GM21786 (cell line): ENCODE results near the gene MAN2A1.

Experiments used
- ATAC-seq: cut with Tn5 transposase; IDR thresholded peaks from one replicate; pipeline ENCODE4 v1.9.1; 2021; ENCODE audit not compliant: unreplicated experiment

MAN2A1 gene

DNA sequence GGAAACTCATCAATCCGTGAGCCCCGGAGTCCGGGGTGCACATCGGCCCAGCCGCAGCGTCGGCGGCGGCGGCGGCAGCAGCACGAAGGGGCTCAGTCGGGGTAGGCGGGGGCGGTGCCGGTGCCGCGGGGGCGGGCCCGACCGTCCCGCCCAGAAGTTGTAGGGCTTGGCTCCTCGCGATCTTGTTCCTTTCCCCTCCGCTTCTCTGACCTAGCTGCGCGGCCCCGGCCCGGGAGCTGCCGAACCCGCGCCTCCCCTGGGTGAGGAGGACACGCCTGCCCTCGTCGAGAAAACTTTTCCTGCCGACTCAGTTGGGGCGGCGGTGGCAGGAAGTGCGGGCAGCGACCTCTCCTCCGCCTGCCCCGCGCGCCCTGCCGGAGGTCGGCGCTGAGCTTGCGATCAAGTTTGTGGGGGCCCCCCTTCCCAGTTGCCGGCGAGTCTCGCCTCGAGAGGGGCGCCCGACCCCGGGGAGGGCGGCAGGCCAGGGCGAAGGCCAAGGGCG lies at the start of gene MAN2A1:
TSS of gene MAN2A1 (plus strand) at position 188 of the 502 bp plus-strand sequence. CDS start 491 bp downstream, outside the sequence.
- ATAC-seq, result peak; percentile 41

GRCh38 chr5:109640976-109641375 lies 48.8 kb upstream of the MAN2A1 start:
- ATAC-seq, result no peak

DNA sequence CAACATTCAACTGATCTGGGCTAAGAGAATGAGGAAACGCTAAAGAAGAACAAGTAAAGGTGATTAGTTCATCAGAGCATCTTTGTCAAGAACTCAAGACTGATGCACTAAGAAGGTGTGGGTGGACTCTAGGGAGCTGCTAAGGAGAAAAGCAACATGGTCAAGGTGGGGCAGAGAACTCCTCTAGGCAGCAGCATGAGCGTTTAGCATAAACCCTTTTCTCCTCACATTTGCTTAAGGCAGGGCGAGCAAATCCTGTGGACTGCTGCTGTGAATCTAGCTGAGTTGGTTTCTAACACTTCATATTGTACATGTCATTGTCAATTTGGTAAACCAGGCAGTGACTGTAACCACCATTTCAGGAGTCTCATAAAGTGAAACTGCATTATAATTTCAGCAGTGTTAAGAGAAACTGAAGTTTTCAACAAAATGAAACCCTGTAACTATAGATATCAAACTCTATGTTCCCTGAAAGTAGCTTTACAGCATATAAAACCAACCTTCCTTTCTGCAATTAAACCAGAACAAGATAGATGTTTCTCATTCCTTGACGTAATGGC lies 45.9 kb upstream of the MAN2A1 start:
- no peak for ATAC-seq

DNA sequence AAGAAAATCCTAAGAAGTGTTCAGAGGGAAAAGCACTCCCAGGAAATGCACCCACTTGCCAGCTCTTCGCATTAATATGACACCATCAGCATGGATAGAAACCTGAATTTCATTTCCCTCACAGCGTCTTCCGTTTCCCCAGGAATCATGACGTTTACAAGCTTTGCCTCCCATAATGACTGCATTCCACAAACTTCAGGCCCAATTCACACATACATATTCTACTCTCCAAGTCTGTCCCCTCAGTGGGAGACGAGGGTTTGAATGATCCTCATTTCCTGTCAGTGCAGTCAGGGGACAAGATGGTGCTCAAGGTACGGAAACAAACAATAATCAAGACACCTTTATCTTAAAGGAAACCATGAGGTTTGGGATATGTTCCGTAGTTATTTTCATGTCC lies 44.9 kb upstream of the MAN2A1 start:
- ATAC-seq, result no peak

GRCh38 chr5:109645707-109646192 lies 44.0 kb upstream of the MAN2A1 start:
- ATAC-seq, result no peak

DNA sequence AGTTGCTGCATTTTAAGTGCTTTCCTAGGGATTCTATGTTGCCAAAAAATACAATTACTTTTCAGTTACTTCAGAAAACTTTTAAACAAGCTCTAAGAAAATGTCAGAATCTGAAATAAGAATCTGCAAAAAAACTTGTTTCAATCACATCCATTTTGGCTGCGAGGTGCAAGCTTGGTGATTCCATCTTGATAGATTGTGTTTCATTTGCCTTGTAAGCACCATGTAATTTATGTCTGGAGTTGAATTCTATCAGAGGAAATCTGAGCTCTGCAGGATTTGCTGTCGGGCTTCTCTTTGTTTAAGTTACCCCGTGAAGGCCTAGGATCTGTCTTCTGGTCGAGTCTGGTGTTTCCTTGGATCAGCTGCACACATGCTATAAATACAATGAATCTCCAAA lies 40.4 kb upstream of the MAN2A1 start:
- ATAC-seq, result no peak

GRCh38 chr5:109650493-109650892 lies 39.2 kb upstream of the MAN2A1 start:
- no peak for ATAC-seq

DNA sequence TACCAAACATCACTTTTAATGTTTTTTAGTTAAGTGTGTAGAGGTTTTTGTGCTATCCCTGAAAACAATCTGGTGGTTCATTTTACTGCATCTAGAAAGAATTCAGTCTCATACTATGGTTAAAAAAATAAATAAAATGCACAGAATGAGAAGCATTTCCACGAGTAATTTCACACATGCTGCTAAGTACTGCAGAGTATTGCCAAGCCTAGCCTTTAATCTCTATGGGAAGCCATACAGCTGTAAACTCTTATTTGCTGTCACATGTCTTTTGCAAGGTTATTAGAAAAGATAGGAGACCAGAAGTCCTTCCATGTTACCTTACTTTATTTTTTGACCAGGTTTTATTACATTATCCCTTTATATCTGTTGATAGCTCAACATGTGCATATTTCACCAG lies 37.6 kb upstream of the MAN2A1 start:
- ATAC-seq, result no peak

DNA sequence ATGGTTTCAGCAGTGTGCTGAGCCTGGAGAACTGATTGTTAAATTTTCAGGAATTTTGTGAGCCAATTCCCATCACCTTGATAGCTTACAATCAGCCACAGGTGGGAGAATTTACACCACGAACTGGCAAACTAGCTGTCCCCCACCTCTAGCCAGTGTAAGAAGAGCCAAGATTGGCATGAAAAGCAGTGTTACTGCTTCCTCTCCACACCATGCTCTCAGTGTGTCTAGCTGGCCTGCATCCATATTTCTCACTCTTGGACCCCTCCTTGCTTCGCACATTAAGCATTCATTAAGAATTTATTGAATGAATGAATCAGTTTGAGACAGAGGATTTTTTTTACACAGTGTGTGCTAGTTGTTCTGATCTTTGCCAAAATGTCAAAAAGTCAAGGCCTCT lies 36.7 kb upstream of the MAN2A1 start:
- no peak for ATAC-seq

GRCh38 chr5:109653561-109654239 lies 36.0 kb upstream of the MAN2A1 start:
- no peak for ATAC-seq

DNA sequence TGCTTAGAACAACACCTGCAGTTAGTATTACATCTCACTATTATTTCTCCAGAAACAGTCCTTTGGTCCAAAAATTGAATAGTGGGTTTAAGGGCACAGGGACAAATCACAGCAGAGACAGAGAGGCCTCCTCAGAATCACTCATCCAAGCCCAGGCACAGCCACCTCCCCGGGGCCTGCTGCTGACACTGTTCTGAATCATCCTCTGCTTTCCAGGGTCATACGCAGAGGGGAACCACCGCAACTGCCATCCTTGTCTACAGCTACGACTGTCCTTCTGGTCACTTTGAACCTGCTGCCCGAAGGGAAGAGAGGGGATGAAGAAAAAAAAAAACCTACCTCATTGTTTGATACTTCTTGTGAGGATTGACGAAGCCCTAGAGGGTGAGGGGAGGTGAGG lies 35.3 kb upstream of the MAN2A1 start:
- no peak for ATAC-seq

DNA sequence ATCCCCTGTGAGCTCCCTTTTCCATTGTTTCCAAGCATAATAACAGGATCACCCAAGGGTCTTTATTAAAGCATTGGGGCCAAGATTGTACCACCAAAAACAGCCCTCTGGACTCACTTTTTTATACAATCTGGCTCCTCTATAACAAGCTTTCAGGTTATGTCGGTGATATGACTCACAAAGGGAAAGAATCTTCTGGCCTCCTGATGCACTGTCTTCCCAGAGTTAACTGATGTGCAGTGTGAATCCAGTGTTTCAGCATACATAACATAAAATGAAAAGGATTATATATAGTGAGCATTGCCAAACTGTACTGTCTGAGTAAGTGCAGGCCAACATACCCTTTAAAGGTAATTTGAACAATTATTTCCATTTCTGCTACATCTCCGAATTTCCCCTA lies 33.9 kb upstream of the MAN2A1 start:
- ATAC-seq, result no peak

GRCh38 chr5:109656829-109657228 lies 32.9 kb upstream of the MAN2A1 start:
- ATAC-seq, result no peak

- ATAC-seq, result no peak
Measured at GRCh38 chr5:109659901-109660300, 29.8 kb upstream of the MAN2A1 start.

- ATAC-seq, result no peak
Measured at GRCh38 chr5:109660301-109660700, 29.4 kb upstream of the MAN2A1 start.

DNA sequence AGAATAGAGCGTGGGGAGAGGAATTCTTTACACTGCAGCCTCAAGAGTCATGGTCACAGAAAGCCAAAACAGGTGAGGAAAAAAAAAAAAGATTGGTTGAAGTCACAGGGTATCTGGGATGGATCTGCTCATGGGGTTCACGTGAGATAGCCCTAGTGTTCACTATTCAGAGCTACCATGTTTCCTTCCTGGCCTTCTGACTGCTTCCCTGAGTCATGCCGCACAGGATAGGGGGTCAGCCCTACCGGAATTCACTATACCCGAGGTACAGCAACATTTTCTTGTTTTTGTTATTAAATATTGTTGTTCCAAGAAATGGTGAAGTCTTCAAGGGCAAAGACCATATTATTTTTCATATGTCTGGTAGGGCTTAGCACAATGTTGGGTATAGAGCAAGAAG lies 21.5 kb upstream of the MAN2A1 start:
- no peak for ATAC-seq

DNA sequence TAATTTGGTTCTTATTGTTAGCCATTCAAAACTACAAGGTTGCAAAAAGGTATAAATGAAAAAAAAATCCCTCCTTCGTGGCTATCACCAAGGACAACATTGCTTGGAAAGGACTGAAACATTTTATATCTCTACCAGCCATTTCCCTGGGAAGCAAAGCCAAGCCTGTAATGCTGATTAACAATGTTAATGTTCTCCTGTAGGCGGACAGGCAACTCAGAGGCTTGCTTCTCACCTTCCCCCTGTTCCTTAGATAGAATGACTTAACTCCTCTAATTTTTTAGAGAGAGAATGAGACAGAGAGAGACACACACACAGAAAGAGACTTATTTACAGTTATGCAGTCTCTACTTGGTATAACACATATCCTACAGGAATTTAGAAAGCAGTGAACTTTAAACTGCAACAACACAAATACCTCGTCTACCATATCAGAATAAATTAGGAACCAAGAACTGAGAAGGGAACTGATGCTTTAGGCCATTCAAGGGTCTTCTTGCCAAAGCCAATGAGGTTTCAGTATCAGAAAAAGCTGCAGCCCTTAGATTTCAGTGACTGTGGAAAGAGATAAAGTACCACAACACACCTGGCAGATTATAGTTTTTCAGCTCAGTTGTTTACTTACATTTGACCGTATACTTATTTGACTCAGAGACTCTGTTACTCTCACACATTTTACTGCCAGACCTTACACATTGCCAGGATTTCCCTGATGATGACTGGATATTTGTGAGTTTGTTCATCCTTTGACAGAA lies 20.9 kb upstream of the MAN2A1 start:
- no peak for ATAC-seq

DNA sequence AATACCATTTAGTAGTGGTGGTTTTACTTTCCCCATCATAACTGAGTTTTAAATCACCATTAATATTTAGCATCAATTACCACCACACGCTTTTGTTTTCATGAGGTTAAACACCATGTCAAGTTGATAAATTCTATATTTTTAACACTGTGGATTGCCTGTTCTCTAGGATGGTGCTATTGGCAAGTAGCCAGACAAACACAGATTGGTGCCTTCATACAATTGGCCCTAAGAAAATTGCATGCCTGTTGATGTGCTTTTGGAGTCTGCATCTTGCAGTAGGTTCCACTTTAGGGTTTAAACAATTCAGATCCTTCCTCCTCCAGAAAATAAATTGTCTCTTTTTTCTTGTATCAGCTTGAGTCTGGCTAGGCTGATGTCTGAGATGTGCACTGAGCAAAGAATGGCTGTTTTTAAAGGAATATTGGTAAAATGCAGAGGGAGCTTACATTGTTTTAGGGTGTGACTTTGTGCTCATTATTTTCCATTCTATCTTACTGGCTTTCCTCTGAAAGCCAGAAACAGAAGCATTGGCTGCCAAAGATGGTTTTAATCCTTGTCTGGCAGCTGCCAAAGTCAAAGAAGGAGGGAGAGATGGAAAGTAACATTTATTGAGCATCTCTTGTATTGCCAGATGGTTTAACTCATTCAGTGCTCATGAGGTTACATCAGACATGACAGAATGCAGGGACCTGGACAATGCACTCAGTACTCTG lies 19.6 kb upstream of the MAN2A1 start:
- no peak for ATAC-seq

DNA sequence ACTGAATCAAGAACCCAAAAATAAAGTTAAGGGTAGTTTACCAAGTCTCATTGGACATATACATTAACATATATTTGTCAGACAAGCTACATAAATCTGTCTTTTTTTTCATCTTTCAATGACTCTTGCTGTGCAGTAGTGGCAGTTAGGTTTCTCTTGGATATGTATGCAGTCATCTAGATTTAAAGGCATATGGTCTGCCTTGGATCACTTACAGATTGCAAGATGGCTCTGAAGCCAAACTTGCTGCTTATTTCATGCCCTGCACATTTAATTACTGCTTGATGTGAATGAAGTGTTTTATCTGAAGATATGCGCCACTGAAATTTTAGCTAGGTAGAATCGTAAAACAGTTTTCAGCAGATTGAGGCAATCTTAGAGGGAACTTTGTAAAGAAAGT lies 18.6 kb upstream of the MAN2A1 start:
- ATAC-seq, result no peak

DNA sequence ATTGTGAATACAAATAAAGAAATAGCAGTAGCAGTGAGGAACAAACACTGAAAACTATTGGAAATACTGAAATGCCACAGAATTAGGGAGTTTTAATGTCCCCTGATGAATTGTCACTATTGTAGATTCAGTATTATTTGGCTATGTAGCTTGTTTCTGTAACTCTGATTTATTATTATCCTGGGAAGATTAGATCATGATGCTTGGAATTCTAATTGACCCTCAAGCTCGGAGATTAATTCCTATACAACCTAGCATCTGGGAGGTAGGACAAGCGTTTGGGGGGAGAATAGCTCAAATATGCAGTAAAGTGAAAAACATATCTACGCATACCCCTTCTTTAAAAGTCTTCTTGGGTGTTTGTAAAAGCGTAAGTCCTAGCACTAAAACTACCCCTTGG lies 15.1 kb upstream of the MAN2A1 start:
- no peak for ATAC-seq

- no peak for ATAC-seq
Measured at GRCh38 chr5:109676920-109677319, 12.8 kb upstream of the MAN2A1 start.
